Skeletal muscle satellite cell (primary cell): Measurements from ENCODE around the gene LOXL4.

Source experiments
- H3K27me3 ChIP-seq: 2 replicates; pipeline ENCODE4 v1.7.0; 2013; ENCODE audit warnings: low read length; ENCODE audit not compliant: control insufficient read depth, insufficient read depth
- H3K36me3 ChIP-seq: 2 replicates; pipeline ENCODE4 v1.7.0; 2013; ENCODE audit warnings: mild to moderate bottlenecking, control low read depth, low read length; ENCODE audit not compliant: insufficient read depth
- H3K4me1 ChIP-seq: 2 replicates; pipeline ENCODE4 v1.7.0; 2013; ENCODE audit warnings: low read length; ENCODE audit not compliant: control insufficient read depth, insufficient read depth
- H3K4me2 ChIP-seq: 2 replicates; pipeline ENCODE4 v1.7.0; 2013; ENCODE audit warnings: mild to moderate bottlenecking, low read length
- H3K4me3 ChIP-seq: 2 replicates; pipeline ENCODE4 v1.7.0; 2013; ENCODE audit warnings: low read length
- H3K9ac ChIP-seq: 2 replicates; pipeline ENCODE4 v1.7.0; 2013; ENCODE audit warnings: mild to moderate bottlenecking, low read depth, low read length, moderate library complexity
- H3K9me3 ChIP-seq: replicated peaks from 2 replicates; pipeline ENCODE4 v1.7.0; 2013; ENCODE audit warnings: mild to moderate bottlenecking, control low read depth, low read length

LOXL4 gene

DNA sequence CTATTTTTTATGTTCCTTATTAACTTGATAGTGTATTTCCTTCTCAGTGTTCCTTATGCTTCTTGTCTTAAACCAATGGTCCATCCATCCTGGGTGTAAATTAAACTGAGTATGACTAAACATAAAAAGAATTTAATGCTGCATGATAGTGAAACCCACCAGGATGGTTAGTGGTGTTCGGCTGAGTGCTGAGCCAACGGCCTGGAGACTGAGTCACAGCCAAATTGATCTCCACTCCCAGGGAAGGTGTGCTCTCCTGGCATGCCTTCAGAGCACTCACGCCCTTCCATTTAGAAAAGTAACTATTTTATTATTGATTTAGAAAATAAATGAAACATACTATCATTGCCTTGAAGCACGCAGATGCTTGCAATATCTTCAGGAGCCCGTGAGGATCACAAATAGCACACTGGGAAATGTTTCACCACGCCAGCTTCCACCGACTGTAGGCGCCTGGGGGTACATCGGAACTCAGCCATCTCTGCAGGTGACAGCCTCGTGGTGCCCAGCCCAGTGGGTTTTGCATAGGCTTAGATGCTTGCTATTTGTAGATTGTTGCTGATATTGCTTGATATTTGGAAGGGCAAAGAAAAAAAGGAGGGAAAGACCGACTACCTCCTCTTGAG is 40.0 kb upstream of the LOXL4 start:
- Histone ChIP-seq H3K9me3 (no peaks in the 10 kb centered on the region), H3K36me3 (no peaks in the 10 kb centered on the region), H3K4me2 (no peak overlapping the region), H3K4me1 (peaks cover 5% of the 10 kb centered on the region), H3K9ac (no peak overlapping the region), H3K27me3 (peaks cover 27% of the 10 kb centered on the region), H3K4me3 (no peak overlapping the region)

- peaks cover 5% of the 10 kb centered on the region for H3K4me1 ChIP-seq
Observed at GRCh38 chr10:98306501-98306900, 38.5 kb upstream of the LOXL4 start.

GRCh38 chr10:98303569-98303968 is 35.6 kb upstream of the LOXL4 start:
- Histone ChIP-seq H3K27me3 (peaks cover 69% of the 10 kb centered on the region), H3K4me1 (no peaks in the 10 kb centered on the region), H3K4me3 (no peak overlapping the region), H3K9ac (no peak overlapping the region), H3K36me3 (no peaks in the 10 kb centered on the region), H3K9me3 (no peaks in the 10 kb centered on the region), H3K4me2 (no peak overlapping the region)

More at GRCh38 chr10:98306501-98306900, 38.5 kb upstream of the LOXL4 start:
- H3K27me3 ChIP-seq: peaks cover 43% of the 10 kb centered on the region
- H3K4me2 ChIP-seq: no peak overlapping the region
- H3K36me3 ChIP-seq: no peaks in the 10 kb centered on the region
- no peak overlapping the region for H3K9ac ChIP-seq
- H3K9me3 ChIP-seq: no peaks in the 10 kb centered on the region
- H3K4me3 ChIP-seq: no peak overlapping the region

DNA sequence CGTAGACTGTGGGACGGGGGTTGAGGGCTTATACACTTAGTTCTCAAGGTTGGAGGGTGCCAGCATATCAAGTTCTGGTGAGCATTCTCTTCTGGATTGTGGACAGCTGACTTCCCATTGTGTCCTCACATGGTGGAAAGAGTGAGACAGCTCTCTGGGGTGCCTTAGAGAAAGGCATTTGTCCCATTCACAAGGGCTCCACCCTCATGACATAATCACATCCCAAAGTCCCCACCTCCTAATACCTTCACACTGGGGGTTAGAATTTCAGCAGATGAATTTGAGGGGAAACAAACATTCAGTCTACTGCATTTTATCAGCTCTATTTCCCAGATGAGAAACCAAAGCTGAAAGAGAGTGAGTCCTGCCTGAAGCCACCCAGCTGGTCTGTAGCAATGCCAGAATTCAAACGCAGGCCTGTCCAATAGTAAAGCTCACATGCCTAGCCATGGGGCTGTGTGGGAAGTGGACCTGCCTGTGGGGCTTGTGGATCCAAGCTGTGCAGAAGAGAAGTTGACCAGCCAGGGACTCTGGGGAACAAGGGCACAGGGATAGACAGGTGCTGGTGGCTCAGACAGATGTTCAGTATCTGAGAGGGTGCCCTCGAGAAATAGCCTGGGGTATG is 34.9 kb upstream of the LOXL4 start:
- no peak overlapping the region for H3K4me3 ChIP-seq
- H3K9me3 ChIP-seq: no peaks in the 10 kb centered on the region
- H3K36me3 ChIP-seq: no peaks in the 10 kb centered on the region
- no peak overlapping the region for H3K4me2 ChIP-seq
- H3K27me3 ChIP-seq: peaks cover 73% of the 10 kb centered on the region
- H3K4me1 ChIP-seq: no peaks in the 10 kb centered on the region
- no peak overlapping the region for H3K9ac ChIP-seq

DNA sequence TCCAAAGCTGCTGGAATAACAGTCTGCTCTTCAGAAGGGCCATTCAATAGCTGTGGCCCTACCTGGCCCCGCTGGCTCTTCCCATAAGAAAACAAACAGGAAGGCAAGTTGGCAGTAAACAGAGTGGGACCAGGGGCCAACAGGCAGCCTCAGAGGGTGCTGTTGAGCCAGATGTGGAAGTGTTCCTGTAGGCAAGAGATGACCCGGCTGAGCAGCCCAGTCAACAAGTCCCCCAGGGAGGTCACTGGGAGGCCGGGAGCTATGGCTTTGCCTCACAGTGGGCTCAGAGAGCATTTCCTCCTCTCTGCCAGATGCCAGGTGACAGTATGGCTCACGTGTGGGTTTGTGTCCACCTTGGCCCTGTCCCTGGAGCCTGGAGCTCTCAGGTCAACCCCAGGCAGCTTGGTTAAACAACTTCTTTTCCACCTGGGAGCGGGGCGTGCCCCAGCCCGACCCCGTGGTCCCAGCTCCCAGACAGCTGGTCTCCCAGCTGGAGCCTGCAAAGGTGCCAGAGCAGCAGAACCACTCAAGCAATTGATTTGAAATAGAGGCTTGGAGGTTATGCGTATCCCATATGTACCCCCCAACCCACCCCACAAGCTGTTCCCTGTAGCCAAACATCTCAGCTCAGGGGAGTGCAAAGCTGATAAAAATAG is 33.8 kb upstream of the LOXL4 start:
- no peaks in the 10 kb centered on the region for H3K4me1 ChIP-seq
- H3K27me3 ChIP-seq: peaks cover 83% of the 10 kb centered on the region
- H3K9me3 ChIP-seq: no peaks in the 10 kb centered on the region
- H3K4me2 ChIP-seq: no peak overlapping the region
- no peak overlapping the region for H3K9ac ChIP-seq
- no peaks in the 10 kb centered on the region for H3K36me3 ChIP-seq
- H3K4me3 ChIP-seq: no peak overlapping the region

GRCh38 chr10:98300526-98301229 is 32.7 kb upstream of the LOXL4 start:
- no peak overlapping the region for H3K4me3 ChIP-seq
- peaks cover 87% of the 10 kb centered on the region for H3K27me3 ChIP-seq
- peaks cover 4% of the 10 kb centered on the region for H3K4me1 ChIP-seq
- H3K9me3 ChIP-seq: no peaks in the 10 kb centered on the region
- no peaks in the 10 kb centered on the region for H3K36me3 ChIP-seq
- H3K4me2 ChIP-seq: no peak overlapping the region
- no peak overlapping the region for H3K9ac ChIP-seq

DNA sequence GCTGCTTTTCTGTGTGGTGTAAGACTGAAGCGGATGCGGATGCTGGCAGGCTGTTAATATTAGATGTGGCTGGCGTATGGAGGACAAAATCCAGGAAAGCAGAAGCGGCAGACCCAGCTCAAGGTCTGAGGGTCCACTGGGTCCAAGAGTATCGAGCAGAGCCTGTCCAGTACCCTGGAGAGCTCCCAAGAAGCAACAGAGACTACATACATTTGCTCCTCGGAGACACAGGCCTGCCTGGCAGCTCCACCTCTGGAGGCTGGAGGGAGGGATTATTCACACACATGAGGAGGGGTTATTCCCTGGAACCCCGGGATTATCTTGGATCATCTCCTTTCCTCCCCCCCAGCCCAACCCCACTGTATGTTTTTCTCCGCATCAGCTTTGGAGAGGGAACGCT is 31.3 kb upstream of the LOXL4 start:
- no peaks in the 10 kb centered on the region for H3K36me3 ChIP-seq
- no peak overlapping the region for H3K4me3 ChIP-seq
- no peak overlapping the region for H3K9ac ChIP-seq
- peaks cover 85% of the 10 kb centered on the region for H3K27me3 ChIP-seq
- peaks cover 9% of the 10 kb centered on the region for H3K4me1 ChIP-seq
- H3K9me3 ChIP-seq: no peaks in the 10 kb centered on the region
- no peak overlapping the region for H3K4me2 ChIP-seq

GRCh38 chr10:98296524-98296923 is 28.5 kb upstream of the LOXL4 start:
- Histone ChIP-seq H3K4me2 (no peak overlapping the region), H3K9me3 (no peaks in the 10 kb centered on the region), H3K27me3 (peaks cover 81% of the 10 kb centered on the region), H3K9ac (no peak overlapping the region), H3K4me1 (peaks cover 18% of the 10 kb centered on the region), H3K4me3 (no peak overlapping the region), H3K36me3 (no peaks in the 10 kb centered on the region)

- Histone ChIP-seq H3K9me3 (no peaks in the 10 kb centered on the region), H3K9ac (no peak overlapping the region), H3K4me1 (peaks cover 18% of the 10 kb centered on the region), H3K36me3 (no peaks in the 10 kb centered on the region), H3K4me2 (peak overlapping the region; percentile 5), H3K27me3 (peaks cover 81% of the 10 kb centered on the region), H3K4me3 (no peak overlapping the region)
Observed at GRCh38 chr10:98295907-98296306, 27.9 kb upstream of the LOXL4 start.

DNA sequence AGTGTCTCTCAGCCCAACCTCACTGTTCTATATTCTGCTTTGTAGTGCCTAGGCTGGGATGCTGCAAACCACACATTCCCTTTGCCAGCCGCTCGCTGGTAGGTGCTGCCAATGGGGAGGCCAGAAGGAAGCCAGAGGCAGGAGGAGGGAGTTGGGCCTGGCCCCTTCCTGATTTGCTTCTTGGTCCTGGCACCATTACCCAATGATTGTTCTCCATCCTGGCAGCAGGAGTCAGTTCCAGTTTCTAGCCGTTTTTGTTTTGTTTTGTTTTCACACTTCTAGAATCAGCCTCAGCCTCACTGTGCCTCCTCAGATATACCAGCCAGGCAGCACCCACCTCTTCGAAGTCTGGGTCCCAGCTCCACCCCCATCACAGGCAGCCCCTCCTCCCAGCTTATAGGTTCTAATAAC is 27.4 kb upstream of the LOXL4 start:
- H3K9ac ChIP-seq: no peak overlapping the region
- H3K36me3 ChIP-seq: no peaks in the 10 kb centered on the region
- peaks cover 18% of the 10 kb centered on the region for H3K4me1 ChIP-seq
- H3K4me3 ChIP-seq: no peak overlapping the region
- peaks cover 82% of the 10 kb centered on the region for H3K27me3 ChIP-seq
- H3K9me3 ChIP-seq: no peaks in the 10 kb centered on the region
- peak overlapping the region; percentile 5 for H3K4me2 ChIP-seq

- Histone ChIP-seq H3K9ac (no peak overlapping the region), H3K36me3 (no peaks in the 10 kb centered on the region), H3K4me1 (peaks cover 18% of the 10 kb centered on the region), H3K4me3 (no peak overlapping the region), H3K27me3 (peaks cover 81% of the 10 kb centered on the region), H3K4me2 (peak overlapping the region; percentile 20), H3K9me3 (no peaks in the 10 kb centered on the region)
Observed at GRCh38 chr10:98294270-98294627, 26.3 kb upstream of the LOXL4 start.
